MCF 10A (cell line): ENCODE results near the gene KLF7. TPM values are rescaled to one million over a fixed set of nuclear protein-coding genes. Genes with fewer than 3 reads are reported as not detected.
A peak's percentile ranks its signal among the peaks of the same experiment; 100 is the strongest.

Experiments
- BruUV-seq: library from RNA; stranded (reverse); fragments of 400-500 nt; replicated peaks from 2 replicates; lab custom pipeline; 2021; lab: Mats Ljungman, UMichigan
- CTCF ChIA-PET: fragments of 300-600 bp; sonication (Branson Sonifier 250); formaldehyde crosslinking; extraction: SDS; loops from one replicate; lab custom pipeline; 2021; ENCODE audit warnings: antibody characterized with exemption, inconsistent platforms; lab: Yijun Ruan, JAX
- POLR2A ChIA-PET: fragments of 300-600, 350-650 bp; sonication (Branson Sonifier 250); formaldehyde crosslinking; extraction: SDS; loops from one replicate; lab custom pipeline; 2020; ENCODE audit warnings: antibody characterized with exemption, inconsistent platforms; lab: Yijun Ruan, JAX
- DNase-seq: peaks from one replicate; pipeline ENCODE4 v3.0.0-alpha.2; 2018; ENCODE audit not compliant: unreplicated experiment
- H3K27ac Mint-ChIP-seq: one replicate; pipeline ENCODE4 v1.8.0; 2022; ENCODE audit warnings: mild to moderate bottlenecking, low read depth, mixed read lengths; ENCODE audit not compliant: unreplicated experiment
- H3K27me3 Mint-ChIP-seq: one replicate; pipeline ENCODE4 v1.8.0; 2022; ENCODE audit warnings: mixed read lengths; ENCODE audit not compliant: insufficient read depth, unreplicated experiment
- H3K36me3 Mint-ChIP-seq: one replicate; pipeline ENCODE4 v1.8.0; 2022; ENCODE audit warnings: mild to moderate bottlenecking, moderate library complexity, mixed read lengths; ENCODE audit not compliant: insufficient read depth, unreplicated experiment
- H3K4me1 Mint-ChIP-seq: one replicate; pipeline ENCODE4 v1.8.0; 2022; ENCODE audit warnings: mixed read lengths; ENCODE audit not compliant: insufficient read depth, unreplicated experiment
- H3K4me3 Mint-ChIP-seq: one replicate; pipeline ENCODE4 v1.8.0; 2022; ENCODE audit warnings: mild to moderate bottlenecking, moderate library complexity, mixed read lengths; ENCODE audit not compliant: unreplicated experiment
- H3K9me3 Mint-ChIP-seq: one replicate; pipeline ENCODE4 v1.8.0; 2022; ENCODE audit warnings: mixed read lengths; ENCODE audit not compliant: unreplicated experiment
- intact Hi-C: fragments of 100-400 bp; cut with micrococcal nuclease; formaldehyde crosslinking; loops from 2 replicates; pipeline ENCODE4 v1.14.1; 2022
- total RNA-seq: library from RNA; stranded (reverse); gene quantifications from 2 replicates; pipeline ENCODE4 v1.2.3, GENCODE V29; 2022
- TF ChIP-seq, protein P1 (sequence below): fragments of 200-600 bp; IDR thresholded peaks from one replicate; pipeline ENCODE4 v1.8.0; 2022; ENCODE audit warnings: antibody characterized with exemption, mild to moderate bottlenecking; ENCODE audit not compliant: unreplicated experiment

Gene KLF7
- total RNA-seq, 1 experiment from 2014 or later: 40.1 TPM

DNA sequence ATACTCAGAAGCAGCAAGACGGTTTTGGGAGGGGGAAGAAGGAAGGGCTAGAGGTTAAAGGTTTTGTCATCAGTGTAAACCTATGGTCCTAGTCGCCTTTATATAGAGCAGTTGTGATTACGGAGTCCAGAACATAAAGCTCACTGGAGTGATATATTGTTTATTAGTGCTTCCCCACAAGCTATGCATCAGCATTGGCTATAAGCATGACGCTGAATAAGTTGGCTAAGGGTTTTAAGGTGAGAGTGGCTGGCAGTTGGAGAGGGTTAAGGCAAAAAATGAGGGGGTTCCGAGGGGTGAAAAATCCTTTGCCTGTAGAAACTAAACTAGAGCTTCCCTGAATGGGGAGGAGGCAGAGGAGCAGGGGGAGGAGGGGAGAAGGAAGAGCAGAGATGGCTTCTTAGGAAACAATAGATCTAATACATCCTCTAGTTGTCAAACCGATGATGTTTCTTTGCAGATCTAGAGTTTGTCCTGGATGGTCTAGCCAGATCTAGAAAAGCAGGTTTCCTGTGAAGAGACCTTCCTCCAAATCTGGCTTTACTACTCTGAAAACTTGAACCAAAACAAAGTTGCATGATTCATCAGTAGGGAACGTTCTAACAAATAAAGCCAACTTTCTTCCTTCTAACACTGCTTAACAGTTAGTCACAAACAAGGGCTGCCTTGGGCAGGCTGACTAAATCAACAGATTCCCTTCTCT is 2.5 kb downstream of the KLF7 start:
- DNase-seq: peak; percentile 89
- Mint-ChIP-seq H3K9me3 (no peaks in the 10 kb centered on the region), H3K4me1 (peaks cover 49% of the 10 kb centered on the region), H3K36me3 (peaks cover 16% of the 10 kb centered on the region), H3K4me3 (peak overlapping the region; percentile 90), H3K27me3 (no peaks in the 10 kb centered on the region), H3K27ac (peak overlapping the region; percentile 99)
- intact Hi-C loops: loop anchor here (5.0 to 10.0 kb wide), 2 partner anchors 91 to 462 kb away; partner anchors contain the start of gene METTL21A
- TF ChIP-seq, protein P1, sequence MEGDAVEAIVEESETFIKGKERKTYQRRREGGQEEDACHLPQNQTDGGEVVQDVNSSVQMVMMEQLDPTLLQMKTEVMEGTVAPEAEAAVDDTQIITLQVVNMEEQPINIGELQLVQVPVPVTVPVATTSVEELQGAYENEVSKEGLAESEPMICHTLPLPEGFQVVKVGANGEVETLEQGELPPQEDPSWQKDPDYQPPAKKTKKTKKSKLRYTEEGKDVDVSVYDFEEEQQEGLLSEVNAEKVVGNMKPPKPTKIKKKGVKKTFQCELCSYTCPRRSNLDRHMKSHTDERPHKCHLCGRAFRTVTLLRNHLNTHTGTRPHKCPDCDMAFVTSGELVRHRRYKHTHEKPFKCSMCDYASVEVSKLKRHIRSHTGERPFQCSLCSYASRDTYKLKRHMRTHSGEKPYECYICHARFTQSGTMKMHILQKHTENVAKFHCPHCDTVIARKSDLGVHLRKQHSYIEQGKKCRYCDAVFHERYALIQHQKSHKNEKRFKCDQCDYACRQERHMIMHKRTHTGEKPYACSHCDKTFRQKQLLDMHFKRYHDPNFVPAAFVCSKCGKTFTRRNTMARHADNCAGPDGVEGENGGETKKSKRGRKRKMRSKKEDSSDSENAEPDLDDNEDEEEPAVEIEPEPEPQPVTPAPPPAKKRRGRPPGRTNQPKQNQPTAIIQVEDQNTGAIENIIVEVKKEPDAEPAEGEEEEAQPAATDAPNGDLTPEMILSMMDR: no peak
- POLR2A ChIA-PET: interaction anchor here (0.9 to 6.8 kb wide), 13 partner anchors 12 to 371 kb away, joined by 3 to 194 read pairs (median 8); partner anchors contain the start of gene CREB1
- no TSS peak for BruUV-seq
- CTCF ChIA-PET: interaction anchor here (0.6 to 3.9 kb wide), 12 partner anchors 10 to 878 kb away, joined by 3 to 21 read pairs (median 3); no protein-coding TSS in a partner anchor

DNA sequence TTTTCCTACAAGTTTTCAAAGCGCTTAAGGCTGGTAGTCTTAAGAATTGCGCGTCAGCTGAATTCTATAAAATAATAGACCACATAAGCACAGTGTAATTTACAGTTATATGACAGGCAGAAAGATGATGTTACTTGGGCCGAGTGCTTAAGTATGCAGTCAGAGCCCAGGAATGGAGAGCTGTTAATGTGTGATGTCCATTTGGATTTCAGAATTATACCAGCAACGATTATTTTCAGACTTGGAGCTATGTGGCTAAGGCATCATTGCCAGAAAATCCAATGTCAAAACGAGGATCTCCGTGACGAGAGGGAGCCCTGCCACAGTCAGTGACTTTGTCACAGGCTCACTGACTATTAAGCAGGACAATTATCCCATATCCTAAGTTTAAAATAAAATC is 3.4 kb downstream of the KLF7 start:
- Mint-ChIP-seq H3K4me3 (peak overlapping the region; percentile 90), H3K4me1 (peaks cover 46% of the 10 kb centered on the region), H3K9me3 (no peaks in the 10 kb centered on the region), H3K27ac (peak overlapping the region; percentile 99), H3K27me3 (no peaks in the 10 kb centered on the region), H3K36me3 (peaks cover 15% of the 10 kb centered on the region)
- ChIA-PET CTCF (interaction anchor here (0.6 to 3.9 kb wide), 12 partner anchors 9 to 370 kb away, joined by 3 to 21 read pairs (median 3); no protein-coding TSS in a partner anchor), POLR2A (interaction anchor here (0.9 to 6.8 kb wide), 12 partner anchors 11 to 372 kb away, joined by 3 to 194 read pairs (median 23); partner anchors contain the start of gene CREB1)
- intact Hi-C loops: loop anchor here (5.0 to 10.0 kb wide), 2 partner anchors 90 to 462 kb away; partner anchors contain the start of gene METTL21A
- no TSS peak for BruUV-seq
- no peak for DNase-seq
- TF ChIP-seq, protein P1: no peak

DNA sequence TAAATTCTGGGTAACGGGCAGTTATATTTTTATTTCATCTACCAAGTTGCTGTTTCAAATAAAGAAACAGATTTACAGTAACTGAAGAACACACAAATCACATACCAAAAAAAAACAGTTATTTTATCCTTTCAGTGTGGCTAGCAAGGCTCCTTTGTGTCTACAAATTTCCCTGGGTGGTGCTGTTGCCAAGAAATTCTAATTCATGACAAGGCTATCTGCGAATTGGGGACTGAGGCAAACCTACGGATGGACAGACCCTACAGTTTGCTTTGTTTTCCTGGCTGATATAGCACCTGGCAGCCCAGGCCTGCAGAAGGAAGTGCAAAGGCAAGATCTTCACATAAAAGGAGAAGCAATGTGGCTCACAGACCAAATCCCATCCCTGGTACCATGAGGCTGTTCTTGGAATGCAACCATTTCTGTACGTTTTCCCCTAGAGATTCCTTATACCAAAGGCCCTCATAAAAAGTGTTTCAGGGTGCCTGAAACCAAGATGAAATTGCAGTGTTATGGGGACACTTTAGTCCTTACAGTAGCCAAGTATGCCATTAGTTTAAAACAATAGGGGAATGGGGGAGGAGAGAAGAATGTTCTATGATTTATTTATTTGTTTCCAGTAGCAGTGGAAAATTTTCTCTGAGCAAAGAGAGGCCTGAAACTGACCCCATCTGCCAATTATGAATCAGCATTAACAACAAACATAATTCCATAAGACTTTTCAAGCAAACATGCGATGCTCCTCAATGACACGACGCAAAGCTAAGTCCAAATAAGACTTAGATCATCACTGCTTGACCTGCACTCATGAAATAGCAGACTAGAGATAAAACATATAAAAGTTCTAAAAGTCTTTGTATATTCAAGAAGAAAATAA is 4.3 kb downstream of the KLF7 start:
- ChIA-PET POLR2A (interaction anchor here (0.9 to 6.8 kb wide), 10 partner anchors 10 to 369 kb away, joined by 3 to 194 read pairs (median 50); partner anchors contain the start of gene CREB1), CTCF (interaction anchor here (0.6 to 1.6 kb wide), 4 partner anchors 83 to 180 kb away, joined by 3 to 5 read pairs (median 3); no protein-coding TSS in a partner anchor)
- intact Hi-C loops: loop anchor here (1.0 to 10.0 kb wide), 3 partner anchors 89 to 463 kb away; partner anchors contain the start of gene METTL21A
- no peaks in the 10 kb centered on the region for H3K9me3 Mint-ChIP-seq
- peaks cover 8% of the 10 kb centered on the region for H3K36me3 Mint-ChIP-seq
- peaks cover 49% of the 10 kb centered on the region for H3K4me1 Mint-ChIP-seq
- H3K27ac Mint-ChIP-seq: peak overlapping the region; percentile 99
- BruUV-seq: no TSS peak
- TF ChIP-seq, protein P1: no peak
- peak; percentile 49 for DNase-seq
- H3K27me3 Mint-ChIP-seq: no peaks in the 10 kb centered on the region
- H3K4me3 Mint-ChIP-seq: peak overlapping the region; percentile 90
